Ishikawa (cell line): ENCODE measurements around the gene HMCN1.

Source experiments
- CEBPB ChIP-seq: IDR thresholded peaks from 2 replicates; pipeline ENCODE4 v1.6.1; 2012
- CREB1 ChIP-seq: IDR thresholded peaks from 2 replicates; pipeline ENCODE4 v1.6.1; 2012; ENCODE audit warnings: low read depth
- EGR1 ChIP-seq: IDR thresholded peaks from 2 replicates; pipeline ENCODE4 v1.6.1; 2012
- EP300 ChIP-seq: IDR thresholded peaks from 2 replicates; pipeline ENCODE4 v1.6.1; 2012; ENCODE audit warnings: borderline replicate concordance
- MAX ChIP-seq: IDR thresholded peaks from 2 replicates; pipeline ENCODE4 v1.6.1; 2012
- NFIC ChIP-seq: IDR thresholded peaks from 2 replicates; pipeline ENCODE4 v1.6.1; 2012
- RAD21 ChIP-seq: IDR thresholded peaks from 2 replicates; pipeline ENCODE4 v1.6.1; 2012; ENCODE audit warnings: low read depth
- REST ChIP-seq: IDR thresholded peaks from 2 replicates; pipeline ENCODE4 v1.6.1; 2012; ENCODE audit warnings: low read depth, mild to moderate bottlenecking
- TAF1 ChIP-seq: IDR thresholded peaks from 2 replicates; pipeline ENCODE4 v1.6.1; 2012; ENCODE audit warnings: low read depth, mild to moderate bottlenecking
- TCF12 ChIP-seq: IDR thresholded peaks from 2 replicates; pipeline ENCODE4 v1.6.1; 2012; ENCODE audit warnings: low read depth
- TEAD4 ChIP-seq: IDR thresholded peaks from 2 replicates; pipeline ENCODE4 v1.6.1; 2012
- YY1 ChIP-seq: IDR thresholded peaks from 2 replicates; pipeline ENCODE4 v1.6.1; 2012; ENCODE audit warnings: low read depth
- ZBTB7A ChIP-seq: IDR thresholded peaks from 2 replicates; pipeline ENCODE4 v1.6.1; 2012; ENCODE audit warnings: low read depth
- TF ChIP-seq, protein P1 (sequence below): IDR thresholded peaks from 2 replicates; pipeline ENCODE4 v1.6.1; 2012

DNA sequence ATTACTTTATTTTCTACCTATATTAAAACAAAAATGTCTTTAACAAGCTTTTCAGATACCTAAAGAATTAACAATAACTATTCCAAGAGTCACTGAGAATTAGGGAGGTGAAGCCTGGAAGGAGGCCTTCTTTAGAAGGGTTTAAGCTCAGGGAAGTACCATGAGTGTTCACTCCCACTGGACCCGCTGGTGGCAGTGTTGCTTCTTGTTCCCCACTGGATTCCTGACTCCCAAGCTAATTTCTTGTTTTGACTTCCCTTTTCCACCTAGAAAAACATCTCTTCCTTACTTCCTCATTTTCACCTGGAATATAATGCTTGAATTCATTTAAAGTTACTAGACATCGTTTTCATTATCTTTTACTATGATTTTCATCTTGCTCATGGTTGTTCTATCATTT lies 264.2 kb downstream of the HMCN1 start:
- TF ChIP-seq CEBPB (no peak), TAF1 (no peak), EP300 (no peak), YY1 (no peak), REST (no peak), MAX (no peak), RAD21 (peak; percentile 15; the same call in 1 of the 2 replicates), TCF12 (no peak), TEAD4 (no peak), ZBTB7A (no peak), EGR1 (no peak), NFIC (no peak), CREB1 (no peak)
- TF ChIP-seq, protein P1, sequence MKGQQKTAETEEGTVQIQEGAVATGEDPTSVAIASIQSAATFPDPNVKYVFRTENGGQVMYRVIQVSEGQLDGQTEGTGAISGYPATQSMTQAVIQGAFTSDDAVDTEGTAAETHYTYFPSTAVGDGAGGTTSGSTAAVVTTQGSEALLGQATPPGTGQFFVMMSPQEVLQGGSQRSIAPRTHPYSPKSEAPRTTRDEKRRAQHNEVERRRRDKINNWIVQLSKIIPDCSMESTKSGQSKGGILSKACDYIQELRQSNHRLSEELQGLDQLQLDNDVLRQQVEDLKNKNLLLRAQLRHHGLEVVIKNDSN, result no peak
